GM23338 (cell line): ENCODE data around the gene RAB1B. TPM values are rescaled to one million over a fixed set of nuclear protein-coding genes. Genes with fewer than 3 reads are reported as not detected.
"Not testable (repeated sequence)": the region's sequence is repeated elsewhere in the genome, so short reads cannot be mapped to it uniquely, and the experiment has no call there.

ENCODE experiments used
- ATAC-seq: fragments of 200-7000 bp; cut with Tn5 transposase; 3 replicates; pipeline ENCODE4 v1.9.1; 2020
- DNase-seq: peaks from one replicate; pipeline ENCODE4 v3.0.0-alpha.2; 2015; ENCODE audit warnings: low spot score
- H2AFZ ChIP-seq: fragments of 200-600 bp; sonication (generic); 2 replicates; pipeline ENCODE4 v1.8.0; 2016; ENCODE audit warnings: antibody characterized with exemption, mild to moderate bottlenecking, moderate library complexity
- H3F3A ChIP-seq: fragments of 200-600 bp; sonication (generic); replicated peaks from 2 replicates; pipeline ENCODE4 v1.8.0; 2017; ENCODE audit warnings: antibody characterized with exemption, mixed run types, low read depth
- H3K27ac ChIP-seq: fragments of 200-600 bp; sonication (generic); 2 replicates; pipeline ENCODE4 v1.6.1; 2016; ENCODE audit warnings: low read depth
- H3K27me3 ChIP-seq: fragments of 200-600 bp; sonication (generic); 2 replicates; pipeline ENCODE4 v1.8.0; 2016; ENCODE audit warnings: mild to moderate bottlenecking, mixed run types, moderate library complexity; ENCODE audit not compliant: insufficient read depth
- H3K36me3 ChIP-seq: fragments of 200-600 bp; sonication (generic); 2 replicates; pipeline ENCODE4 v1.8.0; 2016; ENCODE audit warnings: mild to moderate bottlenecking; ENCODE audit not compliant: insufficient read depth
- H3K4me1 ChIP-seq: fragments of 200-600 bp; sonication (generic); 2 replicates; pipeline ENCODE4 v1.8.0; 2016; ENCODE audit warnings: mild to moderate bottlenecking, moderate library complexity; ENCODE audit not compliant: insufficient read depth
- H3K4me2 ChIP-seq: fragments of 200-600 bp; sonication (generic); 2 replicates; pipeline ENCODE4 v1.7.1; 2017; ENCODE audit warnings: mixed run types
- H3K4me3 ChIP-seq: fragments of 200-600 bp; sonication (generic); 2 replicates; pipeline ENCODE4 v1.6.1; 2016; ENCODE audit warnings: mixed run types
- H3K79me2 ChIP-seq: fragments of 200-600 bp; sonication (generic); replicated peaks from 2 replicates; pipeline ENCODE4 v1.8.0; 2017; ENCODE audit warnings: mild to moderate bottlenecking; ENCODE audit not compliant: insufficient read depth
- H3K9me2 ChIP-seq: fragments of 200-600 bp; sonication (generic); 2 replicates; pipeline ENCODE4 v1.8.0; 2017; ENCODE audit not compliant: insufficient read depth
- H4K20me1 ChIP-seq: fragments of 200-600 bp; sonication (generic); replicated peaks from 2 replicates; pipeline ENCODE4 v1.8.0; 2017; ENCODE audit warnings: mild to moderate bottlenecking; ENCODE audit not compliant: insufficient read depth
- H3K27ac Mint-ChIP-seq: 2 replicates; pipeline ENCODE4 v1.8.0; 2020; ENCODE audit warnings: inconsistent platforms, mild to moderate bottlenecking, moderate library complexity, mixed read lengths
- H3K27me3 Mint-ChIP-seq: 3 replicates; pipeline ENCODE4 v1.8.0; 2022; ENCODE audit warnings: low read depth, mild to moderate bottlenecking, moderate library complexity, mixed read lengths, inconsistent platforms; ENCODE audit not compliant: insufficient read depth, poor library complexity
- H3K36me3 Mint-ChIP-seq: 3 replicates; pipeline ENCODE4 v1.8.0; 2021; ENCODE audit warnings: low read depth, mild to moderate bottlenecking, inconsistent platforms, moderate library complexity, mixed read lengths
- H3K4me1 Mint-ChIP-seq: 3 replicates; pipeline ENCODE4 v1.8.0; 2020; ENCODE audit warnings: mild to moderate bottlenecking, inconsistent platforms, mixed read lengths
- H3K4me3 Mint-ChIP-seq: 3 replicates; pipeline ENCODE4 v1.8.0; 2021; ENCODE audit warnings: moderate library complexity, mild to moderate bottlenecking, inconsistent platforms, mixed read lengths
- H3K9me3 Mint-ChIP-seq: 3 replicates; pipeline ENCODE4 v1.8.0; 2020; ENCODE audit warnings: moderate library complexity, mild to moderate bottlenecking, inconsistent platforms, mixed read lengths
- CREB1 ChIP-seq: fragments of 250-450 bp; sonication (Bioruptor Pico); IDR thresholded peaks from 2 replicates; pipeline ENCODE4 v1.5.0; 2020; ENCODE audit warnings: low read depth, mild to moderate bottlenecking, moderate library complexity
- EZH2 ChIP-seq: fragments of 200-600 bp; sonication (generic); IDR thresholded peaks from one replicate; pipeline ENCODE4 v1.8.0; 2017; ENCODE audit warnings: antibody characterized with exemption, mild to moderate bottlenecking, low read depth; ENCODE audit not compliant: unreplicated experiment
- EZH2phosphoT487 ChIP-seq: fragments of 200-600 bp; sonication (generic); IDR thresholded peaks from one replicate; pipeline ENCODE4 v1.8.1; 2018; ENCODE audit warnings: antibody characterized with exemption; ENCODE audit not compliant: unreplicated experiment
- JUNB ChIP-seq: IDR thresholded peaks from one replicate; pipeline ENCODE4 v1.6.1; 2016; ENCODE audit warnings: antibody characterized with exemption; ENCODE audit not compliant: unreplicated experiment
- ZNF114 ChIP-seq: fragments of 250-450 bp; sonication (Bioruptor Pico); IDR thresholded peaks from 2 replicates; pipeline ENCODE4 v1.5.0; 2020; ENCODE audit warnings: mild to moderate bottlenecking, moderate library complexity
- ZNF331 ChIP-seq: fragments of 250-450 bp; sonication (Bioruptor Pico); IDR thresholded peaks from 2 replicates; pipeline ENCODE4 v1.5.0; 2020; ENCODE audit warnings: low read depth, mild to moderate bottlenecking, moderate library complexity
- polyA plus RNA-seq: library from polyadenylated mRNA; unstranded; fragments of >200 nt; fragmentation: Nextera tagmentation; extraction: Ambion mirVana; gene quantifications from 2 replicates; pipeline ENCODE4 v1.2.1, GENCODE V29; 2016
- total RNA-seq: library from RNA; depleted of rRNA; stranded (reverse); fragments of >200 nt; shearing (Covaris generic); gene quantifications from 2 replicates; pipeline ENCODE4 v1.2.3, GENCODE V29; 2014
- TF ChIP-seq, protein P1 (sequence below): IDR thresholded peaks from 2 replicates; pipeline ENCODE4 v1.6.1; 2016; ENCODE audit warnings: antibody characterized with exemption
- TF ChIP-seq, protein P2 (sequence below), 2 experiments: fragments of 200-600 bp in 1 of 2; sonication (generic) in 1 of 2; conservative IDR thresholded peaks; 2 replicates each; pipeline versions ENCODE4 v1.5.1 to v1.6.1; 2016 to 2017; ENCODE audit warnings: antibody characterized with exemption in 2 of 2, low read depth in 2 of 2, mild to moderate bottlenecking in 2 of 2, moderate library complexity in 1 of 2

RAB1B gene
- total and polyA plus RNA-seq, 2 experiments from 2014 or later = 30.5 to 92.7 TPM

- TF ChIP-seq ZNF114 (no peak), EZH2 (no peak), ZNF331 (no peak)
- TF ChIP-seq, protein P1, sequence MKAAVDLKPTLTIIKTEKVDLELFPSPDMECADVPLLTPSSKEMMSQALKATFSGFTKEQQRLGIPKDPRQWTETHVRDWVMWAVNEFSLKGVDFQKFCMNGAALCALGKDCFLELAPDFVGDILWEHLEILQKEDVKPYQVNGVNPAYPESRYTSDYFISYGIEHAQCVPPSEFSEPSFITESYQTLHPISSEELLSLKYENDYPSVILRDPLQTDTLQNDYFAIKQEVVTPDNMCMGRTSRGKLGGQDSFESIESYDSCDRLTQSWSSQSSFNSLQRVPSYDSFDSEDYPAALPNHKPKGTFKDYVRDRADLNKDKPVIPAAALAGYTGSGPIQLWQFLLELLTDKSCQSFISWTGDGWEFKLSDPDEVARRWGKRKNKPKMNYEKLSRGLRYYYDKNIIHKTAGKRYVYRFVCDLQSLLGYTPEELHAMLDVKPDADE = no peak
Measured at GRCh38 chr11:66275984-66276612, 7.7 kb downstream of the RAB1B start (continued).

DNA sequence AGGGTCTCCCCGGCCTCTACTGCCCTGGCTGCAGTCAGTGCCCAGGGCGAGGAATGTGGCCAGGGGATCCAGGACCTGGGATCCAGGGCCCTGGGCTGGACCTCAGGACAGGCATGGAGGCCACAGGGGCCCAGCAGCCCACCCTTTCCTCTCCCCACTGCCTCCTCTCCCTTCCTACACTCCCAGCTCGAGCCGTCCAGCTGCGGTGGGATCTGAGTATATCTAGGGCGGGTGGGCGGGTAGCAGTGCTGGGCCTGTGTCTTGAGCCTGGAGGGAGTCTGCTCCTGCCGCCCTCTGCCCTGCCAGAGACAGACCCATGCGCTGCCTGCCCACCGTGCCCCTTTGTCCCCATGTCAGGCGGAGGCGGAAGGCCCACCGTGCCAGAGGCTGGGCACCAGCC is 8.2 kb downstream of the RAB1B start:
- H3K4me2 ChIP-seq, H2AFZ ChIP-seq, H3K36me3 ChIP-seq, H3K4me3 Mint-ChIP-seq, H3K4me3 ChIP-seq, H3K27ac ChIP-seq, H4K20me1 ChIP-seq, H3K9me2 ChIP-seq, H3K79me2 ChIP-seq, DNase-seq, H3K27me3 ChIP-seq, ATAC-seq, H3K9me3 Mint-ChIP-seq, H3F3A ChIP-seq, H3K4me1 ChIP-seq, H3K27ac Mint-ChIP-seq: not testable (repeated sequence)
- Mint-ChIP-seq H3K27me3 (peaks cover 23% of the 10 kb centered on the region), H3K36me3 (peaks cover 27% of the 10 kb centered on the region), H3K4me1 (peaks cover 20% of the 10 kb centered on the region)

GRCh38 chr11:66277064-66277463 is 8.6 kb downstream of the RAB1B start:
- not testable (repeated sequence) for H3K27ac Mint-ChIP-seq, H3K9me2 ChIP-seq, H4K20me1 ChIP-seq, DNase-seq, H3K4me1 ChIP-seq, H3K27me3 ChIP-seq, H2AFZ ChIP-seq, H3K79me2 ChIP-seq, ATAC-seq, H3F3A ChIP-seq, H3K27ac ChIP-seq, H3K36me3 ChIP-seq, H3K9me3 Mint-ChIP-seq
- Mint-ChIP-seq H3K4me3 (peak overlapping the region; percentile 57; the same call in 2 of the 3 replicates), H3K36me3 (peaks cover 22% of the 10 kb centered on the region), H3K27me3 (peaks cover 24% of the 10 kb centered on the region), H3K4me1 (peaks cover 23% of the 10 kb centered on the region)
- peak overlapping the region; percentile 73 for H3K4me3 ChIP-seq
- H3K4me2 ChIP-seq = peak overlapping the region; percentile 91

DNA sequence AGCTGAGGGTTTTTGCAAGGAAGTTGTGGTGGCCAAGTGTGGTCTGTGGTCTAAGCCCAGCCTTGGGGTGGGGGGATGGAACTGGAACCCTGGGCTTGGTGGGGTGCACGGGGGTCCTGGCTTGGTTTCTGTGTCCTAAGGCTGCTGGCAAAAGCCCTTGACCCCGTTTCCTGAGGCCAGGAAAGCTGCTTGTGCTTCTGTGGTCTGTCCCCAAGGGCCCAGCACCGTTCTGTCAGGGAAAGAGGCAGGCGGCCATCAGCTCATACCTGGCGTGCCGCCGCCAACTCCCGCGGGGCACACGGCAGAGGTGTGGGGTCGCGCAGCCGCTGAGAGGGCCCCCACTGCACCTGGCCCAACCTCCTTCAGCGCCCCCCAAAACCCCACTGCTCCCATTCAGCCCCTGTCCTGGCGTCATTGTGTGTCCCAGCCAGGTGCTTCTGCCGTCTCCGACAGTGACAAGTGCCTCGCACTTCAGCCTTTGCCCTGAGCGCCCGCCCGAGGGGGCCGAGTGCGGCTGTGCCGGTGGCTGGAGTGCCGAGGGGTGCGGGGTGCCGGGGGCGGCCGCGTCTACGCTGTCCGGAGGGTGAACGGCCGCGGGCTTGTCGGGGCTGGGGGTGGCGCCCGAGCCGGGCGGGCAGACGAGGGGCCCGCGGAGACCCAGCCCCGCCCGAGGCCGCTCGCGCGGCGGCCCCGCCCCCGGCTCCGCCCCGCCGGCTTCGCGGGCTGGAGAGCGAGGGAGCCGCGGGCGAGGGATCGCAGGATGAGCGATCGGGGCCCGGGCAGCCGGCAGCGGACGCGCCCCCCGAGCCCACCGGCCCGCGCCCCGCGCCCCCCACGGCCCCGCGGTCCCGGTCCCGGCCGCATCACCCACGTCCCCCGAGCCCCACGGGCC is 9.3 kb downstream of the RAB1B start, which contains the start of gene CNIH2:
TSS of gene CNIH2 (plus strand) at position 705 of the 892 bp plus-strand sequence. CDS start 282 bp downstream, outside the sequence.
- Histone ChIP-seq H2AFZ (no peak within 1 kb of the TSS; the same call in 1 of the 2 replicates), H3K4me3 (peak within 1 kb of the TSS; percentile 73), H3K27ac (no peak within 1 kb of the TSS), H3K27me3 (no peaks in the 10 kb centered on the region), H3K9me2 (no peaks in the 10 kb centered on the region), H3F3A (0 out of 2 replicates have a peak, but pooled peaks cover 5% of the 10 kb centered on the region), H3K4me1 (peaks cover 4% of the 10 kb centered on the region), H3K36me3 (no peaks in the 10 kb centered on the region), H4K20me1 (no peaks in the 10 kb centered on the region), H3K79me2 (no peaks in the 10 kb centered on the region), H3K4me2 (peak within 1 kb of the TSS; percentile 91)
- Mint-ChIP-seq H3K36me3 (peaks cover 16% of the 10 kb centered on the region), H3K27ac (no peak within 1 kb of the TSS), H3K27me3 (peaks cover 28% of the 10 kb centered on the region), H3K9me3 (no peaks in the 10 kb centered on the region), H3K4me1 (peaks cover 26% of the 10 kb centered on the region), H3K4me3 (peak within 1 kb of the TSS; percentile 73)
- ATAC-seq (peak; percentile 28), DNase-seq (peak; percentile 69)
- TF ChIP-seq JUNB (no peak), EZH2 (no peak), EZH2phosphoT487 (no peak), ZNF114 (no peak), CREB1 (CRISPR knock-in tag) (no peak)
- TF ChIP-seq, protein P2, sequence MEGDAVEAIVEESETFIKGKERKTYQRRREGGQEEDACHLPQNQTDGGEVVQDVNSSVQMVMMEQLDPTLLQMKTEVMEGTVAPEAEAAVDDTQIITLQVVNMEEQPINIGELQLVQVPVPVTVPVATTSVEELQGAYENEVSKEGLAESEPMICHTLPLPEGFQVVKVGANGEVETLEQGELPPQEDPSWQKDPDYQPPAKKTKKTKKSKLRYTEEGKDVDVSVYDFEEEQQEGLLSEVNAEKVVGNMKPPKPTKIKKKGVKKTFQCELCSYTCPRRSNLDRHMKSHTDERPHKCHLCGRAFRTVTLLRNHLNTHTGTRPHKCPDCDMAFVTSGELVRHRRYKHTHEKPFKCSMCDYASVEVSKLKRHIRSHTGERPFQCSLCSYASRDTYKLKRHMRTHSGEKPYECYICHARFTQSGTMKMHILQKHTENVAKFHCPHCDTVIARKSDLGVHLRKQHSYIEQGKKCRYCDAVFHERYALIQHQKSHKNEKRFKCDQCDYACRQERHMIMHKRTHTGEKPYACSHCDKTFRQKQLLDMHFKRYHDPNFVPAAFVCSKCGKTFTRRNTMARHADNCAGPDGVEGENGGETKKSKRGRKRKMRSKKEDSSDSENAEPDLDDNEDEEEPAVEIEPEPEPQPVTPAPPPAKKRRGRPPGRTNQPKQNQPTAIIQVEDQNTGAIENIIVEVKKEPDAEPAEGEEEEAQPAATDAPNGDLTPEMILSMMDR (conservative IDR thresholded peaks at IDR 0.05; ENCODE audit: low read depth in 2 of 2) = no peak
- TF ChIP-seq, protein P1 = no peak
